Testis (tissue), 3 donors: ENCODE data around the gene DCDC2B. TPM values are rescaled to one million over a fixed set of nuclear protein-coding genes. Genes with fewer than 3 reads are reported as not detected.

Experiments used
- DNase-seq: peaks from one replicate; pipeline ENCODE4 v3.0.0-alpha.2; 2019
- H3K27ac ChIP-seq, 2 donors: fragments of 200-600 bp; sonication (generic); one replicate each; pipeline ENCODE4 v1.5.1; 2019
- H3K27me3 ChIP-seq: fragments of 200-600 bp; sonication (generic); one replicate; pipeline ENCODE4 v1.5.1; 2019
- H3K36me3 ChIP-seq: fragments of 200-600 bp; sonication (generic); one replicate; pipeline ENCODE4 v1.5.1; 2017; ENCODE audit warnings: low read depth; ENCODE audit errors: missing control alignments
- H3K4me1 ChIP-seq: fragments of 200-600 bp; sonication (generic); one replicate; pipeline ENCODE4 v1.5.1; 2019
- H3K4me3 ChIP-seq, 2 donors: fragments of 200-600 bp; sonication (generic); one replicate each; pipeline ENCODE4 v1.5.1; 2017 to 2019
- H3K9me3 ChIP-seq: fragments of 200-600 bp; sonication (generic); one replicate; pipeline ENCODE4 v1.5.1; 2017
- CTCF ChIP-seq, 3 experiments: fragments of 450-650 bp in 2 of 3; fragments of 200-600 bp in 1 of 3; sonication (generic) in 1 of 3; IDR thresholded peaks; one replicate each; pipeline ENCODE4 v1.5.1; 2016 to 2019; ENCODE audit warnings: antibody characterized with exemption in 3 of 3, mild to moderate bottlenecking in 2 of 3, moderate library complexity in 1 of 3
- POLR2A ChIP-seq: fragments of 450-650 bp; IDR thresholded peaks from one replicate; pipeline ENCODE4 v1.6.1; 2017; ENCODE audit warnings: antibody characterized with exemption, mild to moderate bottlenecking, moderate library complexity
- WGBS, 2 donors: methylation state at CpG; one replicate each; pipeline ENCODE4 v1.1.5; 2018; 5-methylcytosine and 5-hydroxymethylcytosine counted together
- intact Hi-C: fragments of 100-400 bp; cut with DNase I; formaldehyde crosslinking; loops from one replicate; pipeline ENCODE4 v1.15.1; 2023; ENCODE audit warnings: low total_unique reads
- polyA plus RNA-seq: library from polyadenylated mRNA; stranded (reverse); fragments of 350-450 nt; fragmentation: Illumina TruSeq; extraction: RNeasy Lipid Tissue Mini Kit (QIAGEN cat#74804); gene quantifications from one replicate; pipeline ENCODE4 v1.2.3, GENCODE V29; 2014; ENCODE audit warnings: low read depth, low replicate concordance; ENCODE audit not compliant: insufficient read depth
- total RNA-seq, 2 donors: library from RNA; depleted of rRNA; stranded (reverse); fragments of >200 nt; gene quantifications; one replicate each; pipeline ENCODE4 v1.2.3, GENCODE V29; 2016

Gene DCDC2B
- total and polyA plus RNA-seq, 3 donors from 2014 or later: 0.81 to 2.6 (median 1.7) TPM

- Histone ChIP-seq H3K9me3 (no peaks in the 10 kb centered on the region), H3K36me3 (no peaks in the 10 kb centered on the region), H3K4me3 (peak overlapping the region; percentile 63 to 68), H3K4me1 (peaks cover 50% of the 10 kb centered on the region), H3K27ac (peak overlapping the region; percentile 71 to 94), H3K27me3 (no peaks in the 10 kb centered on the region)
- intact Hi-C loops: no loop called here
- TF ChIP-seq POLR2A: no peak
- TF ChIP-seq CTCF (IDR thresholded peaks at IDR 0.05): no peak
- DNase-seq: peak; percentile 90
- WGBS, 2 donors: 4 to 7% methylated on average over 8 to 26 of the region's 26 CpGs
Measured at GRCh38 chr1:32201011-32201855, 7.7 kb upstream of the DCDC2B start.

- Histone ChIP-seq H3K9me3 (no peaks in the 10 kb centered on the region), H3K27ac (peak overlapping the region; percentile 57 to 77), H3K4me3 (peak overlapping the region; percentile 71), H3K4me1 (peaks cover 40% of the 10 kb centered on the region), H3K27me3 (no peaks in the 10 kb centered on the region), H3K36me3 (no peaks in the 10 kb centered on the region)
- 23 to 28% methylated on average over 24 to 26 of the region's 26 CpGs for WGBS, 2 donors
- intact Hi-C loops: no loop called here
- TF ChIP-seq POLR2A (no peak), CTCF (IDR thresholded peaks at IDR 0.05) (no peak)
- DNase-seq: no peak
Measured at GRCh38 chr1:32204943-32205361, 3.9 kb upstream of the DCDC2B start.

GRCh38 chr1:32205401-32206370, 3.2 kb upstream of the DCDC2B start, which contains the start of gene IQCC:
Gene IQCC (plus strand): TSS chr1:32205671. CDS start chr1:32205682, 11 bp downstream.
- Histone ChIP-seq H3K27ac (peak within 1 kb of the TSS; percentile 57 to 77), H3K9me3 (no peaks in the 10 kb centered on the region), H3K4me1 (peaks cover 40% of the 10 kb centered on the region), H3K27me3 (no peaks in the 10 kb centered on the region), H3K36me3 (no peaks in the 10 kb centered on the region), H3K4me3 (peak within 1 kb of the TSS; percentile 71)
- peak; percentile 92 for DNase-seq
- no peak for TF ChIP-seq POLR2A
- TF ChIP-seq CTCF (IDR thresholded peaks at IDR 0.05): peak in 1 of 3 experiments; percentile 14
- WGBS, 2 donors: 1 to 2% methylated on average over 30 to 77 of the region's 77 CpGs
- intact Hi-C loops: no loop called here

- H3K36me3 ChIP-seq: no peaks in the 10 kb centered on the region
- no peak overlapping the region for H3K4me3 ChIP-seq
- intact Hi-C loops: no loop called here
- no peak for TF ChIP-seq CTCF (IDR thresholded peaks at IDR 0.05)
- no peak for TF ChIP-seq POLR2A
- WGBS, 2 donors: 85 to 95% methylated on average over 6 of the region's 6 CpGs
- no peaks in the 10 kb centered on the region for H3K9me3 ChIP-seq
- H3K27me3 ChIP-seq: no peaks in the 10 kb centered on the region
- DNase-seq: no peak
- no peak overlapping the region for H3K27ac ChIP-seq
- peaks cover 29% of the 10 kb centered on the region for H3K4me1 ChIP-seq
Measured at GRCh38 chr1:32208469-32208868, 420 bp upstream of the DCDC2B start.
